HCT116 (cell line): ENCODE results near the gene PLA2G4C.

Experiments used
- CEBPB ChIP-seq: IDR thresholded peaks from 2 replicates; pipeline ENCODE4 v1.6.1; 2012; ENCODE audit warnings: low read depth
- POLR2A ChIP-seq: IDR thresholded peaks from 2 replicates; pipeline ENCODE4 v1.7.0; 2011; ENCODE audit warnings: borderline replicate concordance; ENCODE audit not compliant: insufficient read depth, insufficient read length; ENCODE audit errors: extremely low read depth
- TF ChIP-seq, protein P1 (sequence below), 3 experiments: fragments of 200-600 bp in 1 of 3; sonication (generic) in 1 of 3; IDR thresholded peaks in 2 of 3; conservative IDR thresholded peaks in 1 of 3; 2 replicates each; pipeline ENCODE4 v1.5.1; 2012 to 2017; ENCODE audit warnings: low read depth in 2 of 3, low read length in 2 of 3, antibody characterized with exemption in 1 of 3, borderline replicate concordance in 1 of 3, control low read depth in 1 of 3, mild to moderate bottlenecking in 1 of 3, mixed read lengths in 1 of 3, mixed run types in 1 of 3, moderate library complexity in 1 of 3; ENCODE audit not compliant: insufficient read depth in 1 of 3

DNA sequence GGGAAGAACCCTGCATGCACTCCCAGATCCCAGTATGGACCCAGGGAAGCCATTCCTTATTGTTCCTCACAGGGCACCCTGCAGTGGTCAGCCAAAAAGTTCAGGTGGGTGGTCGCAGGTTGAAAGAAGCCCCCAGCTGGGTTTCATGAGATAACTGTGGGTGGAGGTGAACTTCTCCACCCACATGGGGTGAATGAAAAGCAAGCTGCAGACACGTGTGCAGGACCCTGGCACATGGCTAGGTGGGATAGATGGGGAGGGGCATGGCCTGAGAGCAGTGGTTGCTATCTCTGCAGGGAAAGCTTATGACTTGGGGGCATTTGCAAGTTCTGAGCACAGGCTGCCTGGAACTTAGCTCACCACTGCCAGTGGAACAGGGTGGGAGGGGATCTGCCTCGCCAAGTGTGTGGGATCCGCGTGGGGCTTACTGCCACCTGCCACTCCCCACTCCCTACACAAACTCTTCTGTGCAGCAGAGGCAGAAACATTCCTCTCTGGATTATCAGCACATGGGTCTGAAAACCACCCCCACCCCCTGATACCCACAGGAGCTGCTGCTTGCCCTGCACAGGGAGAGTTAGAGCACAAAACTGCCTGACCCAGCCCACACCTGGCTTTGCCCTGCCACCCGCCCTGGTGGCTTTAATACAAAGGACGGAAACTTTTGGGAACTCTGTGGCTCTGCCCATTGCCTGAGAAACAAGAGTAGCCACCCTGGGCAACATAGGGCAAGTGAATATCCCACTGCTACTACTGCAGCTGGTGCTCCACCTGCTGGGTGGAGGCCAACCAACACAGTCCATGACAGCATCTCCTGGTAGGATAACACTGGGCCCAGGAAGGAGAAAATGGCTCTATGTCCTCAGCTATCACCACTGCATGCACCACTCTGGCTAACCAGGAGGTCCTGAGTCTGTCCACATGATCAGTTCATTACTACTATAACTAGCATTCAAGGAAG is 24.4 kb downstream of the PLA2G4C start:
- TF ChIP-seq, protein P1, sequence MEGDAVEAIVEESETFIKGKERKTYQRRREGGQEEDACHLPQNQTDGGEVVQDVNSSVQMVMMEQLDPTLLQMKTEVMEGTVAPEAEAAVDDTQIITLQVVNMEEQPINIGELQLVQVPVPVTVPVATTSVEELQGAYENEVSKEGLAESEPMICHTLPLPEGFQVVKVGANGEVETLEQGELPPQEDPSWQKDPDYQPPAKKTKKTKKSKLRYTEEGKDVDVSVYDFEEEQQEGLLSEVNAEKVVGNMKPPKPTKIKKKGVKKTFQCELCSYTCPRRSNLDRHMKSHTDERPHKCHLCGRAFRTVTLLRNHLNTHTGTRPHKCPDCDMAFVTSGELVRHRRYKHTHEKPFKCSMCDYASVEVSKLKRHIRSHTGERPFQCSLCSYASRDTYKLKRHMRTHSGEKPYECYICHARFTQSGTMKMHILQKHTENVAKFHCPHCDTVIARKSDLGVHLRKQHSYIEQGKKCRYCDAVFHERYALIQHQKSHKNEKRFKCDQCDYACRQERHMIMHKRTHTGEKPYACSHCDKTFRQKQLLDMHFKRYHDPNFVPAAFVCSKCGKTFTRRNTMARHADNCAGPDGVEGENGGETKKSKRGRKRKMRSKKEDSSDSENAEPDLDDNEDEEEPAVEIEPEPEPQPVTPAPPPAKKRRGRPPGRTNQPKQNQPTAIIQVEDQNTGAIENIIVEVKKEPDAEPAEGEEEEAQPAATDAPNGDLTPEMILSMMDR (IDR thresholded peaks at IDR 0.05 in 2 of 3, conservative IDR thresholded peaks at IDR 0.05 in 1 of 3; ENCODE audit: borderline replicate concordance in 1 of 3, insufficient read depth in 1 of 3, low read depth in 2 of 3, low read length in 2 of 3), result peak in 2 of 3 experiments; percentile 32 to 46; a peak in 3 of 6 replicates
- no peak for TF ChIP-seq CEBPB
- TF ChIP-seq POLR2A, result no peak
